Activated CD4-positive, alpha-beta T cell treated with anti-CD3 and anti-CD28 coated beads, Interleukin-2, amount 10 ng/mL, durations not matched to agents 24 days and 14 days (primary cell): ENCODE results near the gene DNAH9. TPM values are rescaled to one million over a fixed set of nuclear protein-coding genes. Genes with fewer than 3 reads are reported as not detected.

ENCODE experiments used
- DNase-seq: peaks from one replicate; pipeline ENCODE4 v3.0.0; 2022
- H3K27ac Mint-ChIP-seq: one replicate; pipeline ENCODE4 v1.8.0; 2022; ENCODE audit warnings: mild to moderate bottlenecking, mixed read lengths
- H3K27me3 Mint-ChIP-seq: one replicate; pipeline ENCODE4 v1.8.0; 2022; ENCODE audit warnings: mixed read lengths
- H3K36me3 Mint-ChIP-seq: one replicate; pipeline ENCODE4 v1.8.0; 2022; ENCODE audit warnings: low read depth, mild to moderate bottlenecking, mixed read lengths
- H3K4me1 Mint-ChIP-seq: one replicate; pipeline ENCODE4 v1.8.0; 2021; ENCODE audit warnings: mixed read lengths
- H3K4me3 Mint-ChIP-seq: one replicate; pipeline ENCODE4 v1.8.0; 2022; ENCODE audit warnings: mild to moderate bottlenecking, moderate library complexity, mixed read lengths
- H3K9me3 Mint-ChIP-seq: one replicate; pipeline ENCODE4 v1.8.0; 2021; ENCODE audit warnings: mixed read lengths
- intact Hi-C: fragments of 100-400 bp; cut with micrococcal nuclease; formaldehyde crosslinking; loops from one replicate; pipeline ENCODE4 v1.15.1; 2023
- total RNA-seq: library from RNA; stranded (reverse); gene quantifications from 2 replicates; pipeline ENCODE4 v1.2.3, GENCODE V29; 2022

The DNAH9 gene
- total RNA-seq, 1 donor from 2014 or later = not detected

GRCh38 chr17:11564589-11565380 is 33.5 kb upstream of the DNAH9 start:
- Mint-ChIP-seq H3K4me1 (no peaks in the 10 kb centered on the region), H3K27ac (no peak overlapping the region), H3K9me3 (peaks cover 3% of the 10 kb centered on the region), H3K27me3 (no peaks in the 10 kb centered on the region), H3K36me3 (no peaks in the 10 kb centered on the region), H3K4me3 (no peak overlapping the region)
- DNase-seq = no peak
- intact Hi-C loops = no loop called here

DNA sequence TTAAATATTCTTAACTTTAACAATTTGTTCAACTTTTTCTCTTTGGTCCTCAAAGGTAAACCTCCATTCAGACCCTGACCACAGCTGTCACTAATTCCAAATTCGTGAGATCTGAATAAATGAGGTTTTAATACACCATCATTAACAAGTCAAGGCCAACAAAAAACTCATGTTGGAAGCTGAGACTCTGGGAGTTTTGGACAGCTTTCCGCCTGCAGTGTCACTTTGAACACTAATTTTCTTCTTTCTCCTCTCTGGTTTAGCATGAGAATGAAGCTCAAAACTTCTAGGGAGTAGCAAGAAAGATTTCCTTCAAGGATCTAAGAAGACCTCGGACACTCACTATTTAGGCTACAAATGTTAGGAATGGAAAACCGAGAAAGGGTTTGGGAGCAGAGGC is 32.7 kb upstream of the DNAH9 start:
- DNase-seq = no peak
- H3K4me1 Mint-ChIP-seq = no peaks in the 10 kb centered on the region
- H3K9me3 Mint-ChIP-seq = peaks cover 3% of the 10 kb centered on the region
- H3K36me3 Mint-ChIP-seq = no peaks in the 10 kb centered on the region
- no peak overlapping the region for H3K27ac Mint-ChIP-seq
- intact Hi-C loops = no loop called here
- H3K27me3 Mint-ChIP-seq = no peaks in the 10 kb centered on the region
- no peak overlapping the region for H3K4me3 Mint-ChIP-seq

DNA sequence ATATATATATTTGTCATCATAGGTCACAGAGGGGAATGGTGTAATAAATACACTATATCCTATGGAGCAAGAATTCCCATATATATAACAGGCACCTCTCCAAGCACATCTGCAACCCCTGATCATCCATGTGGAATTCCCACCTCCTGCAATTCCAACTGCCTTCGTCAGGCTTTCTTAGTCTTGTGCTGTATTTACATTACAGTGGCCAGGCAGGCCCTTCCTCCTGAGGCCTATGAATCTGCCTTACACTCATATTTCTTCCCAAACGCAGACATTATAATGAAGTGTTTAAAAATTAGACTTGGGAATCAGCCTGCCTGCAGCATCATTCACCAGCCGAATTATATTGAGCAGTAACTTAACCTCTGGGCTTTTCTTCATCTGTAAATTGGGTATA is 19.3 kb upstream of the DNAH9 start:
- H3K4me3 Mint-ChIP-seq = no peak overlapping the region
- no peaks in the 10 kb centered on the region for H3K36me3 Mint-ChIP-seq
- intact Hi-C loops = no loop called here
- no peaks in the 10 kb centered on the region for H3K27me3 Mint-ChIP-seq
- DNase-seq = no peak
- peaks cover 5% of the 10 kb centered on the region for H3K9me3 Mint-ChIP-seq
- no peak overlapping the region for H3K27ac Mint-ChIP-seq
- no peaks in the 10 kb centered on the region for H3K4me1 Mint-ChIP-seq

DNA sequence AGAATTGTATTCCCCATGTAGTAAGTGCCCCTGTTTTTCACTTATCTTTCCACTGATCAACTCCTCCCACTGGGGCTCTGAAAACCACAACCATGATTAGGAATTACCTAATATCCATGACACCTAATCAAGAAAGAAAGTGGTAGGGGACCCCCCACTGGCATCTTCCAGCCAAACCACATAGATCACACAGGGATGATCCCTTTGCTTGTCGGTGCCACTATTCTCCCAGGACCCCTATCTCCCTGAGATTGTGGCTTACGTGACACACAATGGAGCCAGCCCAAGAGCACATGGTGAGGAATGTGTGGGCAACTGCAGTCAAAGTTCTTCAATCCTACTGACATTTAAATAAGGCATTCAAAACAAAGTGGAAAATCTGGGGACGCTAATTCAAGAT is 17.6 kb upstream of the DNAH9 start:
- DNase-seq = no peak
- Mint-ChIP-seq H3K4me1 (no peaks in the 10 kb centered on the region), H3K27me3 (no peaks in the 10 kb centered on the region), H3K4me3 (no peak overlapping the region), H3K9me3 (peaks cover 9% of the 10 kb centered on the region), H3K27ac (no peak overlapping the region), H3K36me3 (no peaks in the 10 kb centered on the region)
- intact Hi-C loops = no loop called here

DNA sequence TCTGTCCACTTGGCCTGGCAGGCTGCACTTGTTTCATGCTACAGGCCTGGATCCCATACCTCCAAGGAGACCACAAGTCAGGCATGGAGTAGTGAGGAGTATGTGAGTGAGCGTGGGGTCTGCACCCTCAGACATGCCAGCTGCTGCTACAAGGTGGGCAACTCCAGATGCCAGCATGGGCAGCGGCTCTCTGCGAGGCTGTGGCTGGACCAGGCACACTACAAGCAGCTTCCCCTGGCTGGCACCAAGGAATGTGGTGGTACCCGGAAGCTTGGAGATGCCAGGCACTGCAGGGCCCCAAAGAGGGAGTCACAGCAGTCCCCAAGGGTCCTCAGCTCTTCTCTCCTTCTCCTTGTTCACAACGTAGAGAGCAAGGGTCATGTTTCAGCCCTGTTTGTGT is 16.1 kb upstream of the DNAH9 start:
- Mint-ChIP-seq H3K27me3 (no peaks in the 10 kb centered on the region), H3K9me3 (peaks cover 7% of the 10 kb centered on the region), H3K36me3 (no peaks in the 10 kb centered on the region), H3K27ac (no peak overlapping the region), H3K4me1 (no peaks in the 10 kb centered on the region), H3K4me3 (no peak overlapping the region)
- no peak for DNase-seq
- intact Hi-C loops = no loop called here

DNA sequence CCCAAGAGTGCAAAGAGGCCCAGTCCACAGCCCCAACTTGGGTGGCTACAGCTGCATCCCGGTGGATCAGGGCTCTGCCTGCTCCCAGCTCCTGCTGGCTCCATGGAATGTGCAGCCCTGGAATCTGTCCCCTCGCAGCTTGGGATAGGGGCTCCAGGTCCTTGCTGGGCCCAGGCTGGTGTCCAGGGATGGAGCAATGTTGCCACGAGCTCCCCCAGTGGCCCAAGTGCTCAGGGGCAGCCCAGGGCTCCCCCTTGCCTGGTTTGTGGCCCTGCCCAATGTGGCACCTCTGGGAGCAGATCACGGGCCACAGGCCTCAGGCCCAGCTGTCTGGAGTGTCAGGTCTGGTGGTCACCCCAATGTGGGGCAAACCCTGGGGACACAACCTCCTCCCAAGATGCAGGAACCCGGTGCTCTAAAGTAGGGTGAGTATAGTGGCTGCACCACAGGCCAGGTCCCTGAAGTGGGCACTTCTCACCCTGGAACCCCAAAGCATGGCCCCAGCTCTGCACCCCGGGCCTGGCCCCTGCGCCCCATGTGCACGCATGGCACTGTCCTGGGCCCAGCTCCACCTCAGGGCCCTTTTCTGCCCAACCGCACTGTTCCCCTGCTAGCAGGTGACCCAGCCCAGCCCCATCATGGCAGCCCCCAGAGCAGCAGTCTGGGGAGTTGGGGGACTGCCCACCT is 14.8 kb upstream of the DNAH9 start:
- H3K27ac Mint-ChIP-seq = no peak overlapping the region
- no peaks in the 10 kb centered on the region for H3K36me3 Mint-ChIP-seq
- H3K4me1 Mint-ChIP-seq = no peaks in the 10 kb centered on the region
- intact Hi-C loops = no loop called here
- H3K27me3 Mint-ChIP-seq = no peaks in the 10 kb centered on the region
- no peak for DNase-seq
- no peak overlapping the region for H3K4me3 Mint-ChIP-seq
- H3K9me3 Mint-ChIP-seq = peaks cover 10% of the 10 kb centered on the region

GRCh38 chr17:11589716-11590115 is 8.6 kb upstream of the DNAH9 start:
- H3K27ac Mint-ChIP-seq = no peak overlapping the region
- DNase-seq = no peak
- H3K36me3 Mint-ChIP-seq = no peaks in the 10 kb centered on the region
- no peaks in the 10 kb centered on the region for H3K4me1 Mint-ChIP-seq
- H3K9me3 Mint-ChIP-seq = peaks cover 8% of the 10 kb centered on the region
- intact Hi-C loops = no loop called here
- no peak overlapping the region for H3K4me3 Mint-ChIP-seq
- no peaks in the 10 kb centered on the region for H3K27me3 Mint-ChIP-seq

DNA sequence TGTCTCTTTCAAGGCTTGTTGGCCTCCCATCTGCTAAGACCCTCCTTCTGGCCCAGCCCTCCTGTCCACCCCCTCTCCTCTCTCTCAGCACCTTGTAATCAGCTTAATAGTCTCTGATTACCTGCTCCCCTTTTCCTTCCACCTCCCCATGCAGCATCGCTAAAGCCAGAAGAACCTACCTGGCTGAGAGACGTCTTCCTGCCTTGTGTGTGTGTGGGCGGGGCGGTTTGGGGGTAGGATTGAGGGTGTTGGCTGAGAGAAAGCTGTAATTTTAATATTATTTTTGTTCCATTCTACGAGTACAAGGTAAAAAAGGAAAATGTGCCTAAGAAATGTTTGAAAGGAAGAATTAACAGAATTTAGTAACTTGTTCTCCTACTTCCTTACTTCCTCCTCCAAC is 3.4 kb downstream of the DNAH9 start:
- intact Hi-C loops = no loop called here

GRCh38 chr17:11608396-11608795 is 10.1 kb downstream of the DNAH9 start:
- Mint-ChIP-seq H3K27ac (no peak overlapping the region), H3K4me3 (no peak overlapping the region), H3K9me3 (no peaks in the 10 kb centered on the region), H3K27me3 (no peaks in the 10 kb centered on the region), H3K4me1 (no peaks in the 10 kb centered on the region), H3K36me3 (no peaks in the 10 kb centered on the region)
- no peak for DNase-seq
- intact Hi-C loops = no loop called here

More for the DNA sequence above, 3.4 kb downstream of the DNAH9 start:
- H3K9me3 Mint-ChIP-seq = peaks cover 3% of the 10 kb centered on the region
- peaks cover 10% of the 10 kb centered on the region for H3K27me3 Mint-ChIP-seq
- no peak overlapping the region for H3K27ac Mint-ChIP-seq
- DNase-seq = no peak
- no peak overlapping the region for H3K4me3 Mint-ChIP-seq
- H3K4me1 Mint-ChIP-seq = no peaks in the 10 kb centered on the region
- no peaks in the 10 kb centered on the region for H3K36me3 Mint-ChIP-seq

GRCh38 chr17:11610999-11611566 is 12.8 kb downstream of the DNAH9 start:
- Mint-ChIP-seq H3K36me3 (no peaks in the 10 kb centered on the region), H3K4me3 (no peak overlapping the region), H3K27me3 (no peaks in the 10 kb centered on the region), H3K27ac (no peak overlapping the region), H3K9me3 (peaks cover 3% of the 10 kb centered on the region), H3K4me1 (no peaks in the 10 kb centered on the region)
- intact Hi-C loops = no loop called here
- no peak for DNase-seq

DNA sequence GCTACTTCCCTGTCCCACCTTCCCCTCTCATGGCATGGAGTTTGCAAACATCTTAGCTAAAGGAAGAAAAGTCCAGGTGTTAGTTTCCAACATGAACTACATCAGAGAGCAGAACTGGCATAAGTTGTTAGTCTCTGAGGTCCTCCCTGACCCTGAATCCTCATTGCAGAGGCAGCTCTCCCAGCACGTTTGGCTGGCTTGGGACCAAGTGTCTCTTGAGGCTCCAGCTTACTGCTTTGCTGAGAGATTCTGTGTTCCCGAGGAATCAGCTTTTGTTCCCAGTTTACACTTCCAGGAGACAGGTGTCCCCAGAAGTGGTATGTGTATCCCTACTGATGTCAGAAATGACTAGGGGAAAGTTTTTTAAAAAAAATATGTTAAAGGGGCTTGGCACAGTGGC is 14.7 kb downstream of the DNAH9 start:
- Mint-ChIP-seq H3K27ac (no peak overlapping the region), H3K4me3 (no peak overlapping the region), H3K27me3 (no peaks in the 10 kb centered on the region), H3K9me3 (peaks cover 7% of the 10 kb centered on the region), H3K4me1 (no peaks in the 10 kb centered on the region), H3K36me3 (no peaks in the 10 kb centered on the region)
- intact Hi-C loops = no loop called here
- DNase-seq = no peak

GRCh38 chr17:11618861-11619566 is 20.7 kb downstream of the DNAH9 start:
- H3K27ac Mint-ChIP-seq = no peak overlapping the region
- H3K27me3 Mint-ChIP-seq = no peaks in the 10 kb centered on the region
- no peak for DNase-seq
- H3K4me1 Mint-ChIP-seq = no peaks in the 10 kb centered on the region
- H3K36me3 Mint-ChIP-seq = no peaks in the 10 kb centered on the region
- intact Hi-C loops = no loop called here
- H3K9me3 Mint-ChIP-seq = peaks cover 7% of the 10 kb centered on the region
- no peak overlapping the region for H3K4me3 Mint-ChIP-seq

GRCh38 chr17:11622492-11622891 is 24.2 kb downstream of the DNAH9 start:
- Mint-ChIP-seq H3K9me3 (no peaks in the 10 kb centered on the region), H3K36me3 (no peaks in the 10 kb centered on the region), H3K27ac (no peak overlapping the region), H3K27me3 (no peaks in the 10 kb centered on the region), H3K4me3 (no peak overlapping the region), H3K4me1 (no peaks in the 10 kb centered on the region)
- DNase-seq = no peak
- intact Hi-C loops = no loop called here

- no peak for DNase-seq
- no peak overlapping the region for H3K27ac Mint-ChIP-seq
- intact Hi-C loops = no loop called here
Observed at GRCh38 chr17:11624976-11625375, 26.7 kb downstream of the DNAH9 start.

More at GRCh38 chr17:11624976-11625375, 26.7 kb downstream of the DNAH9 start:
- H3K36me3 Mint-ChIP-seq = no peaks in the 10 kb centered on the region
- no peak overlapping the region for H3K4me3 Mint-ChIP-seq
- H3K9me3 Mint-ChIP-seq = no peaks in the 10 kb centered on the region
- no peaks in the 10 kb centered on the region for H3K4me1 Mint-ChIP-seq
- no peaks in the 10 kb centered on the region for H3K27me3 Mint-ChIP-seq
